Activated CD4-positive, alpha-beta T cell treated with anti-CD3 and anti-CD28 coated beads, Interleukin-10, Interleukin-2, amounts not matched to agents 100 ng/mL and 50 ng/mL, durations not matched to agents 16 hours and 8 hours (primary cell): Measurements from ENCODE around the gene BRAF.
"Not testable (repeated sequence)": the region's sequence is repeated elsewhere in the genome, so short reads cannot be mapped to it uniquely, and the experiment has no call there.

Source experiments
- DNase-seq: peaks from one replicate; pipeline ENCODE4 v3.0.0-alpha.2; 2020

BRAF gene

GRCh38 chr7:140702774-140703173, 222.0 kb downstream of the BRAF start:
- no peak for DNase-seq

GRCh38 chr7:140698477-140698876, 226.3 kb downstream of the BRAF start:
- DNase-seq: no peak

- DNase-seq: no peak
Observed at GRCh38 chr7:140697447-140698143, 227.1 kb downstream of the BRAF start.

GRCh38 chr7:140696680-140697446, 227.9 kb downstream of the BRAF start, which contains the start of gene NDUFB2:
NDUFB2 (plus strand) TSS chr7:140696708; CDS start chr7:140696745, 37 bp downstream.
- DNase-seq: peak; percentile 79

- DNase-seq: peak; percentile 96
Observed at GRCh38 chr7:140696024-140696679, 228.6 kb downstream of the BRAF start.

GRCh38 chr7:140695381-140695780, 229.3 kb downstream of the BRAF start:
- no peak for DNase-seq

GRCh38 chr7:140694592-140694991, 230.1 kb downstream of the BRAF start:
- DNase-seq: no peak

GRCh38 chr7:140693849-140694248, 230.9 kb downstream of the BRAF start:
- not testable (repeated sequence) for DNase-seq

GRCh38 chr7:140691376-140692045, 233.2 kb downstream of the BRAF start:
- no peak for DNase-seq

GRCh38 chr7:140689199-140690152, 235.3 kb downstream of the BRAF start:
- DNase-seq: no peak

- no peak for DNase-seq
Observed at GRCh38 chr7:140688341-140688740, 236.4 kb downstream of the BRAF start.

- DNase-seq: no peak
Observed at GRCh38 chr7:140686921-140687320, 237.8 kb downstream of the BRAF start.

- DNase-seq: no peak
Observed at GRCh38 chr7:140685407-140686087, 239.2 kb downstream of the BRAF start.

GRCh38 chr7:140684066-140684950, 240.4 kb downstream of the BRAF start:
- DNase-seq: no peak

GRCh38 chr7:140683657-140684056, 241.1 kb downstream of the BRAF start:
- no peak for DNase-seq

GRCh38 chr7:140681766-140682165, 243.0 kb downstream of the BRAF start:
- DNase-seq: no peak

GRCh38 chr7:140680886-140681285, 243.8 kb downstream of the BRAF start:
- DNase-seq: no peak

- DNase-seq: no peak
Observed at GRCh38 chr7:140679186-140679585, 245.5 kb downstream of the BRAF start.

- no peak for DNase-seq
Observed at GRCh38 chr7:140678816-140679130, 246.0 kb downstream of the BRAF start.

GRCh38 chr7:140678081-140678815, 246.5 kb downstream of the BRAF start:
- no peak for DNase-seq
